GM23338 (cell line): ENCODE data around the gene HIP1. TPM values are rescaled to one million over a fixed set of nuclear protein-coding genes. Genes with fewer than 3 reads are reported as not detected.
A peak's percentile ranks its signal among the peaks of the same experiment; 100 is the strongest.

Experiments used
- ATAC-seq: fragments of 200-7000 bp; cut with Tn5 transposase; 3 replicates; pipeline ENCODE4 v1.9.1; 2020
- DNase-seq: peaks from one replicate; pipeline ENCODE4 v3.0.0-alpha.2; 2015; ENCODE audit warnings: low spot score
- H2AFZ ChIP-seq: fragments of 200-600 bp; sonication (generic); 2 replicates; pipeline ENCODE4 v1.8.0; 2016; ENCODE audit warnings: antibody characterized with exemption, mild to moderate bottlenecking, moderate library complexity
- H3F3A ChIP-seq: fragments of 200-600 bp; sonication (generic); replicated peaks from 2 replicates; pipeline ENCODE4 v1.8.0; 2017; ENCODE audit warnings: antibody characterized with exemption, mixed run types, low read depth
- H3K27ac ChIP-seq: fragments of 200-600 bp; sonication (generic); 2 replicates; pipeline ENCODE4 v1.6.1; 2016; ENCODE audit warnings: low read depth
- H3K27me3 ChIP-seq: fragments of 200-600 bp; sonication (generic); 2 replicates; pipeline ENCODE4 v1.8.0; 2016; ENCODE audit warnings: mild to moderate bottlenecking, mixed run types, moderate library complexity; ENCODE audit not compliant: insufficient read depth
- H3K36me3 ChIP-seq: fragments of 200-600 bp; sonication (generic); 2 replicates; pipeline ENCODE4 v1.8.0; 2016; ENCODE audit warnings: mild to moderate bottlenecking; ENCODE audit not compliant: insufficient read depth
- H3K4me1 ChIP-seq: fragments of 200-600 bp; sonication (generic); 2 replicates; pipeline ENCODE4 v1.8.0; 2016; ENCODE audit warnings: mild to moderate bottlenecking, moderate library complexity; ENCODE audit not compliant: insufficient read depth
- H3K4me2 ChIP-seq: fragments of 200-600 bp; sonication (generic); 2 replicates; pipeline ENCODE4 v1.7.1; 2017; ENCODE audit warnings: mixed run types
- H3K4me3 ChIP-seq: fragments of 200-600 bp; sonication (generic); 2 replicates; pipeline ENCODE4 v1.6.1; 2016; ENCODE audit warnings: mixed run types
- H3K79me2 ChIP-seq: fragments of 200-600 bp; sonication (generic); replicated peaks from 2 replicates; pipeline ENCODE4 v1.8.0; 2017; ENCODE audit warnings: mild to moderate bottlenecking; ENCODE audit not compliant: insufficient read depth
- H3K9me2 ChIP-seq: fragments of 200-600 bp; sonication (generic); 2 replicates; pipeline ENCODE4 v1.8.0; 2017; ENCODE audit not compliant: insufficient read depth
- H4K20me1 ChIP-seq: fragments of 200-600 bp; sonication (generic); replicated peaks from 2 replicates; pipeline ENCODE4 v1.8.0; 2017; ENCODE audit warnings: mild to moderate bottlenecking; ENCODE audit not compliant: insufficient read depth
- H3K27ac Mint-ChIP-seq: 2 replicates; pipeline ENCODE4 v1.8.0; 2020; ENCODE audit warnings: inconsistent platforms, mild to moderate bottlenecking, moderate library complexity, mixed read lengths
- H3K27me3 Mint-ChIP-seq: 3 replicates; pipeline ENCODE4 v1.8.0; 2022; ENCODE audit warnings: low read depth, mild to moderate bottlenecking, moderate library complexity, mixed read lengths, inconsistent platforms; ENCODE audit not compliant: insufficient read depth, poor library complexity
- H3K36me3 Mint-ChIP-seq: 3 replicates; pipeline ENCODE4 v1.8.0; 2021; ENCODE audit warnings: low read depth, mild to moderate bottlenecking, inconsistent platforms, moderate library complexity, mixed read lengths
- H3K4me1 Mint-ChIP-seq: 3 replicates; pipeline ENCODE4 v1.8.0; 2020; ENCODE audit warnings: mild to moderate bottlenecking, inconsistent platforms, mixed read lengths
- H3K4me3 Mint-ChIP-seq: 3 replicates; pipeline ENCODE4 v1.8.0; 2021; ENCODE audit warnings: moderate library complexity, mild to moderate bottlenecking, inconsistent platforms, mixed read lengths
- H3K9me3 Mint-ChIP-seq: 3 replicates; pipeline ENCODE4 v1.8.0; 2020; ENCODE audit warnings: moderate library complexity, mild to moderate bottlenecking, inconsistent platforms, mixed read lengths
- ETS1 ChIP-seq: IDR thresholded peaks from 2 replicates; pipeline ENCODE4 v1.6.1; 2016; ENCODE audit warnings: antibody characterized with exemption
- EZH2 ChIP-seq: fragments of 200-600 bp; sonication (generic); IDR thresholded peaks from one replicate; pipeline ENCODE4 v1.8.0; 2017; ENCODE audit warnings: antibody characterized with exemption, mild to moderate bottlenecking, low read depth; ENCODE audit not compliant: unreplicated experiment
- EZH2phosphoT487 ChIP-seq: fragments of 200-600 bp; sonication (generic); IDR thresholded peaks from one replicate; pipeline ENCODE4 v1.8.1; 2018; ENCODE audit warnings: antibody characterized with exemption; ENCODE audit not compliant: unreplicated experiment
- JUNB ChIP-seq: IDR thresholded peaks from one replicate; pipeline ENCODE4 v1.6.1; 2016; ENCODE audit warnings: antibody characterized with exemption; ENCODE audit not compliant: unreplicated experiment
- NANOG ChIP-seq: IDR thresholded peaks from 2 replicates; pipeline ENCODE4 v1.6.1; 2016; ENCODE audit warnings: antibody characterized with exemption, borderline replicate concordance
- POLR2AphosphoS5 ChIP-seq: IDR thresholded peaks from 2 replicates; pipeline ENCODE4 v1.6.1; 2016; ENCODE audit warnings: antibody characterized with exemption, low read depth
- REST ChIP-seq: IDR thresholded peaks from one replicate; pipeline ENCODE4 v1.6.1; 2018; ENCODE audit warnings: antibody characterized with exemption; ENCODE audit not compliant: unreplicated experiment
- STAT1 ChIP-seq: IDR thresholded peaks from one replicate; pipeline ENCODE4 v1.6.1; 2016; ENCODE audit warnings: antibody characterized with exemption; ENCODE audit not compliant: unreplicated experiment
- ZNF114 ChIP-seq: fragments of 250-450 bp; sonication (Bioruptor Pico); IDR thresholded peaks from 2 replicates; pipeline ENCODE4 v1.5.0; 2020; ENCODE audit warnings: mild to moderate bottlenecking, moderate library complexity
- ZNF462 ChIP-seq: fragments of 250-450 bp; sonication (Bioruptor Pico); IDR thresholded peaks from 2 replicates; pipeline ENCODE4 v1.5.0; 2020; ENCODE audit warnings: mild to moderate bottlenecking, moderate library complexity
- polyA plus RNA-seq: library from polyadenylated mRNA; unstranded; fragments of >200 nt; fragmentation: Nextera tagmentation; extraction: Ambion mirVana; gene quantifications from 2 replicates; pipeline ENCODE4 v1.2.1, GENCODE V29; 2016
- total RNA-seq: library from RNA; depleted of rRNA; stranded (reverse); fragments of >200 nt; shearing (Covaris generic); gene quantifications from 2 replicates; pipeline ENCODE4 v1.2.3, GENCODE V29; 2014
- TF ChIP-seq, protein P1 (sequence below), 2 experiments: fragments of 200-600 bp in 1 of 2; sonication (generic) in 1 of 2; conservative IDR thresholded peaks; 2 replicates each; pipeline versions ENCODE4 v1.5.1 to v1.6.1; 2016 to 2017; ENCODE audit warnings: antibody characterized with exemption in 2 of 2, low read depth in 2 of 2, mild to moderate bottlenecking in 2 of 2, moderate library complexity in 1 of 2

HIP1 gene
- total and polyA plus RNA-seq, 2 experiments from 2014 or later: 24.9 to 80.8 TPM

DNA sequence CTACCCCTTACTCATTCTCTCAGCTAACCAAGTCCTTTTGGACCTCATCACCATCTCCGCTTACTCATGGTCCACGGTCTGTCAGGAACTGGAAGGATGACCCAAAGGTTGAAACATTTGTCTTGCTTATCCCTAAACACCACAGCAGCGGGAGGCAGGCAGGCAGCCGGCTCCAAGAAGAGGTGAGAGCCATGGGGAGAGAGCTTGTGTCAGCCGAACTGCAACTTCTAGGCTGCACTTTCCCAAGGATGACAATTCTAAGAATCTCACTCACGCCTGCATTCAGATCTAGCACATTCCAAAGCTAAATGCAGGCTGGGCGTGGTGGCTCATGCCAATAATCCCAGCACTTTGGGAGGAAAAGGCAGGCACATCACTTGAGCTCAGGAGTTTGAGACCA, 160.7 kb downstream of the HIP1 start (continued):
- TF ChIP-seq ZNF462: no peak
- no peak for TF ChIP-seq JUNB

DNA sequence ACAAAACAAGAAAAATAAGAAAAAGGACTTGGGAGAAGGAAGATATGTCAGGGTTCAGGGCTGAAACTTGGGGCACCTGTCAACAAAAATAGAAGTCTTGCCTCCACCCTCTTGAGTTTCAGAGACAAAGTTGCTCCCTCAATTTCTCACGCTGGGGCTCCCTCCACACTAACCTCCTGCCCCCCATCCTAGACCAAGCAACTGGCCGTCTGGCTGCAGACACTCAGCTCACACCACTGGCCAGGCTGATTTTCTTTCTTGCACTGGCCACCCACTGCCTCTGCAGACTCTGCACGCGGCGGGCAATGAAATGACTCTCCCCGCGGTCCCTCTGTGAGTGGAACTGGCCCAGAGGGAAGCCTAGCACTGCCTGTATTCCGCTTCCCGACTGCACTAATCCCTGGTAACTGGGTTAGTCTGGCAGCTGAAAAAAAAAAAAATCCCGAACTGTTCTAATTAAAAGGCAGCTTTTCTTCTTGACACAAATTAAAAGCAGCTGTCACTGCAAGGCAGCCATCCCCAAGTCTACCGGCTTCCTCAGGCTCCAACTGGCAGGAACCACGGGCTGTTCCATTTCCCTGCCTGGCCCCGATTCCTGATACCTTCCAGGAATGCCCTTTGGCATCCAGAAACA, 163.1 kb downstream of the HIP1 start:
- ATAC-seq (no peak), DNase-seq (no peak)
- no peaks in the 10 kb centered on the region for H4K20me1 ChIP-seq
- peaks cover 72% of the 10 kb centered on the region for H3K36me3 Mint-ChIP-seq
- no peak overlapping the region for H2AFZ ChIP-seq
- no peak overlapping the region for H3K4me3 ChIP-seq
- no peaks in the 10 kb centered on the region for H3K79me2 ChIP-seq
- H3K4me3 Mint-ChIP-seq: no peak overlapping the region
- peaks cover 8% of the 10 kb centered on the region for H3K27me3 Mint-ChIP-seq
- H3F3A ChIP-seq: 0 out of 2 replicates have a peak, but pooled peaks cover 5% of the 10 kb centered on the region
- no peak overlapping the region for H3K27ac ChIP-seq
- H3K27ac Mint-ChIP-seq: peak overlapping the region; percentile 50; the same call in 1 of the 2 replicates
- no peaks in the 10 kb centered on the region for H3K9me3 Mint-ChIP-seq
- no peaks in the 10 kb centered on the region for H3K27me3 ChIP-seq
- peaks cover 16% of the 10 kb centered on the region; the same call in 1 of the 2 replicates for H3K36me3 ChIP-seq
- no peaks in the 10 kb centered on the region for H3K4me1 ChIP-seq
- H3K4me1 Mint-ChIP-seq: no peaks in the 10 kb centered on the region
- H3K9me2 ChIP-seq: no peaks in the 10 kb centered on the region
- H3K4me2 ChIP-seq: no peak overlapping the region
- TF ChIP-seq JUNB (no peak), ETS1 (no peak), STAT1 (no peak), ZNF114 (CRISPR knock-in tag) (no peak), POLR2AphosphoS5 (no peak), REST (no peak), EZH2 (no peak), NANOG (no peak), EZH2phosphoT487 (no peak)
- TF ChIP-seq, protein P1, sequence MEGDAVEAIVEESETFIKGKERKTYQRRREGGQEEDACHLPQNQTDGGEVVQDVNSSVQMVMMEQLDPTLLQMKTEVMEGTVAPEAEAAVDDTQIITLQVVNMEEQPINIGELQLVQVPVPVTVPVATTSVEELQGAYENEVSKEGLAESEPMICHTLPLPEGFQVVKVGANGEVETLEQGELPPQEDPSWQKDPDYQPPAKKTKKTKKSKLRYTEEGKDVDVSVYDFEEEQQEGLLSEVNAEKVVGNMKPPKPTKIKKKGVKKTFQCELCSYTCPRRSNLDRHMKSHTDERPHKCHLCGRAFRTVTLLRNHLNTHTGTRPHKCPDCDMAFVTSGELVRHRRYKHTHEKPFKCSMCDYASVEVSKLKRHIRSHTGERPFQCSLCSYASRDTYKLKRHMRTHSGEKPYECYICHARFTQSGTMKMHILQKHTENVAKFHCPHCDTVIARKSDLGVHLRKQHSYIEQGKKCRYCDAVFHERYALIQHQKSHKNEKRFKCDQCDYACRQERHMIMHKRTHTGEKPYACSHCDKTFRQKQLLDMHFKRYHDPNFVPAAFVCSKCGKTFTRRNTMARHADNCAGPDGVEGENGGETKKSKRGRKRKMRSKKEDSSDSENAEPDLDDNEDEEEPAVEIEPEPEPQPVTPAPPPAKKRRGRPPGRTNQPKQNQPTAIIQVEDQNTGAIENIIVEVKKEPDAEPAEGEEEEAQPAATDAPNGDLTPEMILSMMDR (conservative IDR thresholded peaks at IDR 0.05; ENCODE audit: low read depth in 2 of 2): no peak
